Peyer's patch (tissue), 4 donors: ENCODE results near the gene PATJ. TPM values are rescaled to one million over a fixed set of nuclear protein-coding genes. Genes with fewer than 3 reads are reported as not detected.
A peak's percentile ranks its signal among the peaks of the same experiment; 100 is the strongest.

Experiments
- DNase-seq, 3 donors: peaks; one replicate each; pipeline ENCODE4 v3.0.0-alpha.2; 2017 to 2019
- H3K27ac ChIP-seq, 4 donors: fragments of 200-600 bp; sonication (generic); one replicate each; pipeline ENCODE4 v1.5.1; 2016 to 2019
- H3K27me3 ChIP-seq, 2 donors: fragments of 200-600 bp; sonication (generic); one replicate each; pipeline ENCODE4 v1.5.1; 2019
- H3K36me3 ChIP-seq, 3 donors: fragments of 200-600 bp; sonication (generic); one replicate each; pipeline ENCODE4 v1.5.1; 2016 to 2019
- H3K4me1 ChIP-seq, 4 donors: fragments of 200-600 bp; sonication (generic); one replicate each; pipeline ENCODE4 v1.5.1; 2016 to 2019
- H3K4me3 ChIP-seq, 4 donors: fragments of 200-600 bp; sonication (generic); 1 replicate in 3 of 4; 2 replicates in 1 of 4; pipeline ENCODE4 v1.5.1; 2016 to 2019; ENCODE audit warnings: mild to moderate bottlenecking in 1 of 4
- H3K9me3 ChIP-seq, 4 donors: fragments of 200-600 bp; sonication (generic); one replicate each; pipeline ENCODE4 v1.5.1; 2016 to 2019; ENCODE audit warnings: mild to moderate bottlenecking in 1 of 4
- CTCF ChIP-seq, 6 experiments: fragments of 450-650 bp in 4 of 6; fragments of 200-600 bp in 2 of 6; sonication (generic) in 1 of 6; IDR thresholded peaks; one replicate each; pipeline ENCODE4 v1.5.1; 2017 to 2019; ENCODE audit warnings: antibody characterized with exemption in 6 of 6, mild to moderate bottlenecking in 3 of 6, moderate library complexity in 1 of 6
- POLR2A ChIP-seq, 2 donors: fragments of 450-650 bp; IDR thresholded peaks; one replicate each; pipeline ENCODE4 v1.5.1; 2017; ENCODE audit warnings: antibody characterized with exemption in 2 of 2, mild to moderate bottlenecking in 2 of 2, moderate library complexity in 2 of 2
- total RNA-seq, 4 donors: library from RNA; depleted of rRNA; stranded (reverse); fragments of >200 nt; gene quantifications; one replicate each; pipeline ENCODE4 v1.1.0, GENCODE V29; 2016

Gene PATJ
- total RNA-seq, 4 donors from 2014 or later = 142 to 153 (median 153) TPM

DNA sequence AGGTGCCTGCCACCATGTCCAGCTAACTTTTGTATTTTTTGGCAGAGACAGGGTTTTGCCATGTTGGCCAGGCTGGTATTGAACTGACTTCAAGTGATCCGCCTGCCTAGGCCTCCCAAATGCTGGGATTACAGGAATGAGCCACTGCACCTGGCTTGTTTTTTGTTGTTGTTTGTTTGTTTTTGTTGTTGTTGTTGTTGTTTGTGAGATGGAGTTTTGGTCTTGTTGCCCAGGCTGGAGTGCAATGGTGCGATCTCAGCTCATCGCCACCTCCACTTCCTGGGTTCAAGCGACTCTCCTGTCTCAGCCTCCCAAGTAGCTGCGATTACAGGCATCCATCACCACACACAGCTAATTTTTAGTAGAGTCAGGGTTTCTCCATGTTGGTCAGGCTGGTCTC, 445.3 kb downstream of the PATJ start:
- Histone ChIP-seq H3K9me3 (no peaks in the 10 kb centered on the region), H3K36me3 (no peaks in the 10 kb centered on the region), H3K4me3 (no peak overlapping the region), H3K27me3 (no peaks in the 10 kb centered on the region), H3K4me1 (no peaks in the 10 kb centered on the region), H3K27ac (no peak overlapping the region)
- DNase-seq = peak in 1 of 3 donors; percentile 30
- TF ChIP-seq POLR2A (IDR thresholded peaks at IDR 0.05) (no peak), CTCF (IDR thresholded peaks at IDR 0.05) (no peak)

GRCh38 chr1:62188111-62188510, 445.8 kb downstream of the PATJ start:
- Histone ChIP-seq H3K4me3 (no peak overlapping the region), H3K9me3 (no peaks in the 10 kb centered on the region), H3K4me1 (no peaks in the 10 kb centered on the region), H3K27ac (no peak overlapping the region), H3K27me3 (no peaks in the 10 kb centered on the region), H3K36me3 (no peaks in the 10 kb centered on the region)
- peak in 1 of 3 donors; percentile 13 for DNase-seq
- TF ChIP-seq CTCF (IDR thresholded peaks at IDR 0.05) = no peak
- TF ChIP-seq POLR2A (IDR thresholded peaks at IDR 0.05) = no peak

DNA sequence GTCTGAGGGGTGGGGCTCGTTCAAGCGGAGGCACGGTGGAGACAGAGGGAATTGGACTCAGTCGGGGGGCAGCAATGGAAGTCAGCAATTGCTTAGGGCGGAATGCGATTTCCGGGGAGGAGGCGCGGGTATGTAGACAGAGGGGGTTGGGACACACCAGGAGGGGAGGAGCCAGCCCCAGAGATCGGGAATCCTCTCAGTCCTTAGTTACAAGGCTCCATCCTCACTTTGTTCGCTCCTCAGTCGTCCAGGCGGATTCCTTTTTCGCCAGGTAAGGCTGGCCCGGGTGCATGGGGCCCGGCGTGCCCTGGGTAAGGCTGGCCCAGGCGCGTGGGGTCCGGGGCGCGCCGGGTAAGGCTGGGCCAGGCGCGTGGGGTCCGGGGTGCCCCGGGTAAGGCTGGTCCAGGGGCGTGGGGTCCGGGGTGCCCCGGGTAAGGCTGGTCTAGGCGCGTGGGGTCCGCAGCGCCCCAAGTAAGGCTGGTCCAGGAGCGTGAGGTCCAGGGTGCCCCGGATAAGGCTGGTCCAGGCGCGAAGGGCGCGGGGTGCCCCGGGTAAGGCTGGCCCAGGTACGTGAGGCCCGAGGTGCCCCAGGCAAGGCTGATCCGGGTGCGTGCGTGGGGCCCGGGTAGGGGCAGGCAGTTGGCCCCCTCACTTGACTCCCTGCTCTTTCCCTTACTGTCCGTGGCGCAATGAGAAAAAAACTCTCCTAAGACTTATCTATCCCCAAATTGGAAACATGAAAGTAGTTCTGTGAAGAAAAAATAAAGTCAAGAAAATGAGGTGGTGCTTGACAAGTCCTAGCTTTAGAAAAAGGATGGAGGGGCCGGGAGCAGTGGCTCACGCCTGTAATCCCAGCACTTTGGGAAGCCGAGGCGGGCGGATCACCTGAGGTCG, 452.6 kb downstream of the PATJ start, which contains the start of gene L1TD1:
L1TD1 (plus strand) TSS at position 199 of the 894 bp plus-strand sequence. CDS start 11,780 bp downstream, outside the sequence.
- H3K9me3 ChIP-seq = no peaks in the 10 kb centered on the region
- peak in 1 of 3 donors; percentile 35 for DNase-seq
- peaks cover 0 to 3% (median 0%) of the 10 kb centered on the region in 4 donors for H3K4me1 ChIP-seq
- no peak for TF ChIP-seq CTCF (IDR thresholded peaks at IDR 0.05)
- peaks cover 0 to 7% of the 10 kb centered on the region in 2 donors for H3K27me3 ChIP-seq
- H3K27ac ChIP-seq = no peak within 1 kb of the TSS
- peak within 1 kb of the TSS in 1 of 4 donors; percentile 7 for H3K4me3 ChIP-seq
- H3K36me3 ChIP-seq = no peaks in the 10 kb centered on the region

DNA sequence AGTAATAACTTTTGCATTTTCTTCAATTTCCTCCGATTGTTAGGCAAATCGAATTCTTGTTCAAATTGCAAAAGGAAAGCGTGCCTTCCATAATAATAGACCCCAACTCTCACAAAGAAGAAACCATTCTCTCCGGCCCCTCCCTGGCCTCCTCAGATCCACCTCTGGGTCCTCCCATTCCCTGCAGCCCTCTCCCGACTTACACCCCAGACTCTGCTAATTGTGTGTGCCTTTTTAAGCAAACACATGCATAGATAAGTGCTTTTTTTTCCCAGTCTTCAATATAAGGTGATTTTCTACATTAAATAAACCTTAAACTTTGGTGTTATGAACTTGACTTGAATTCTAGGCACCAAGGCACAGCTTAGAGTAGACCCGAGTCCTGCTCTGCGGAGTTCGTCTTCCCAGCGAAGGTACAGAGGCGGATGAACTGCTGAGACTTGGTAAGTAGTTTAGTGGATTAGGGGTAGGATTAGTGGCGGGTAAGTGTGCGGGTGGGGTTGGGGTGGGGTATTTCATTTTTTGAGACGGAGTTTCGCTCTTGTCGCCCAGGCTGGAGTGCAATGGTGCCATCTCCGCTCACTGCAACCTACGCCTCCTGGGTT, 453.9 kb downstream of the PATJ start:
- TF ChIP-seq CTCF (IDR thresholded peaks at IDR 0.05) (no peak), POLR2A (IDR thresholded peaks at IDR 0.05) (no peak)
- no peaks in the 10 kb centered on the region for H3K9me3 ChIP-seq
- DNase-seq = peak in 1 of 3 donors; percentile 10
- peaks cover 0 to 7% of the 10 kb centered on the region in 2 donors for H3K27me3 ChIP-seq
- no peak overlapping the region for H3K4me3 ChIP-seq
- no peaks in the 10 kb centered on the region for H3K36me3 ChIP-seq
- H3K4me1 ChIP-seq = peaks cover 0 to 3% (median 0%) of the 10 kb centered on the region in 4 donors
- H3K27ac ChIP-seq = no peak overlapping the region

DNA sequence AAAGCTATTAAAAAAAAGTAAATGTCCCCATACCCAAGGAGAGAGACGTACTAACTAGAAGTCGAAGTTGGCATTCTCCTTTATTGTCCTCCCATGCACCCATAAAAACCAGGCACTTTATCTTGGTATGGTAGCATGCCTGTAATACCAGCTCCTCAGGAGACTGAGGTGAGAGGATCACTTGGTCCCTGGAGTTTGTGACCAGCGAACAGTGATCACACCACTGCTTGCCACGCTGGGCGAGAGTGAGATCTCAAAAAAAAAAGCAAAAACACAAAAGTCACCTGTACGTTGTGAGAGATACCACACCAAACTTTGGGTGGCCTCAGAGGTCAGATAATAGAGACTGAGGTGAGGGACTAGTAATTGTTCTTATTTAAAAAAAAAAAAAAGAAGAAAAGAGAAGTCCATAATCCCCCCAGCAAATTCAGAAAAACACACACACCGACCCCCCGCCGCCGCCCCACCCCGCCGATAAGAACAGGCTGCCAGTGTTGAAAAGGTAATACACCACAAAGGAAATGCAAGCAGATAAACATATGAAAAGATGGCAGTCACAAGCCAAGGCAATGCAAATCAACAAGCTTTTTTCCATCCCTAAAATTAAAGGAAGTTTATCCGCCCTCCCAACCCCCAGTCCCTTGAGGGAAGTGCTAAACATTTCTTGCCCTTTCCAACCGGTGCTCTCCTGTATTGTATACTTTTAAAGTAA, 455.9 kb downstream of the PATJ start:
- Histone ChIP-seq H3K4me3 (no peak overlapping the region), H3K27ac (no peak overlapping the region), H3K4me1 (peaks cover 0 to 3% (median 0%) of the 10 kb centered on the region in 4 donors), H3K36me3 (no peaks in the 10 kb centered on the region), H3K9me3 (no peaks in the 10 kb centered on the region), H3K27me3 (peaks cover 0 to 7% of the 10 kb centered on the region in 2 donors)
- no peak for DNase-seq
- TF ChIP-seq CTCF (IDR thresholded peaks at IDR 0.05) (no peak), POLR2A (IDR thresholded peaks at IDR 0.05) (no peak)
